MCF 10A (cell line): Measurements from ENCODE around the gene MCAM. TPM values are rescaled to one million over a fixed set of nuclear protein-coding genes. Genes with fewer than 3 reads are reported as not detected.

ENCODE experiments used
- BruUV-seq: library from RNA; stranded (reverse); fragments of 400-500 nt; replicated peaks from 2 replicates; lab custom pipeline; 2021; lab: Mats Ljungman, UMichigan
- CTCF ChIA-PET: fragments of 300-600 bp; sonication (Branson Sonifier 250); formaldehyde crosslinking; extraction: SDS; loops from one replicate; lab custom pipeline; 2021; ENCODE audit warnings: antibody characterized with exemption, inconsistent platforms; lab: Yijun Ruan, JAX
- POLR2A ChIA-PET: fragments of 300-600, 350-650 bp; sonication (Branson Sonifier 250); formaldehyde crosslinking; extraction: SDS; loops from one replicate; lab custom pipeline; 2020; ENCODE audit warnings: antibody characterized with exemption, inconsistent platforms; lab: Yijun Ruan, JAX
- DNase-seq: peaks from one replicate; pipeline ENCODE4 v3.0.0-alpha.2; 2018; ENCODE audit not compliant: unreplicated experiment
- H3K27ac Mint-ChIP-seq: one replicate; pipeline ENCODE4 v1.8.0; 2022; ENCODE audit warnings: mild to moderate bottlenecking, low read depth, mixed read lengths; ENCODE audit not compliant: unreplicated experiment
- H3K27me3 Mint-ChIP-seq: one replicate; pipeline ENCODE4 v1.8.0; 2022; ENCODE audit warnings: mixed read lengths; ENCODE audit not compliant: insufficient read depth, unreplicated experiment
- H3K36me3 Mint-ChIP-seq: one replicate; pipeline ENCODE4 v1.8.0; 2022; ENCODE audit warnings: mild to moderate bottlenecking, moderate library complexity, mixed read lengths; ENCODE audit not compliant: insufficient read depth, unreplicated experiment
- H3K4me1 Mint-ChIP-seq: one replicate; pipeline ENCODE4 v1.8.0; 2022; ENCODE audit warnings: mixed read lengths; ENCODE audit not compliant: insufficient read depth, unreplicated experiment
- H3K4me3 Mint-ChIP-seq: one replicate; pipeline ENCODE4 v1.8.0; 2022; ENCODE audit warnings: mild to moderate bottlenecking, moderate library complexity, mixed read lengths; ENCODE audit not compliant: unreplicated experiment
- H3K9me3 Mint-ChIP-seq: one replicate; pipeline ENCODE4 v1.8.0; 2022; ENCODE audit warnings: mixed read lengths; ENCODE audit not compliant: unreplicated experiment
- intact Hi-C: fragments of 100-400 bp; cut with micrococcal nuclease; formaldehyde crosslinking; loops from 2 replicates; pipeline ENCODE4 v1.14.1; 2022
- microRNA-seq: library from miRNA; unstranded; fragments of <30 nt; microRNA quantifications from one replicate; pipeline ENCODE4 v1.2.0, GENCODE V29; 2022
- total RNA-seq: library from RNA; stranded (reverse); gene quantifications from 2 replicates; pipeline ENCODE4 v1.2.3, GENCODE V29; 2022
- TF ChIP-seq, protein P1 (sequence below): fragments of 200-600 bp; IDR thresholded peaks from one replicate; pipeline ENCODE4 v1.8.0; 2022; ENCODE audit warnings: antibody characterized with exemption, mild to moderate bottlenecking; ENCODE audit not compliant: unreplicated experiment

The MCAM gene
- total RNA-seq, 1 experiment from 2014 or later: 3.5 TPM

DNA sequence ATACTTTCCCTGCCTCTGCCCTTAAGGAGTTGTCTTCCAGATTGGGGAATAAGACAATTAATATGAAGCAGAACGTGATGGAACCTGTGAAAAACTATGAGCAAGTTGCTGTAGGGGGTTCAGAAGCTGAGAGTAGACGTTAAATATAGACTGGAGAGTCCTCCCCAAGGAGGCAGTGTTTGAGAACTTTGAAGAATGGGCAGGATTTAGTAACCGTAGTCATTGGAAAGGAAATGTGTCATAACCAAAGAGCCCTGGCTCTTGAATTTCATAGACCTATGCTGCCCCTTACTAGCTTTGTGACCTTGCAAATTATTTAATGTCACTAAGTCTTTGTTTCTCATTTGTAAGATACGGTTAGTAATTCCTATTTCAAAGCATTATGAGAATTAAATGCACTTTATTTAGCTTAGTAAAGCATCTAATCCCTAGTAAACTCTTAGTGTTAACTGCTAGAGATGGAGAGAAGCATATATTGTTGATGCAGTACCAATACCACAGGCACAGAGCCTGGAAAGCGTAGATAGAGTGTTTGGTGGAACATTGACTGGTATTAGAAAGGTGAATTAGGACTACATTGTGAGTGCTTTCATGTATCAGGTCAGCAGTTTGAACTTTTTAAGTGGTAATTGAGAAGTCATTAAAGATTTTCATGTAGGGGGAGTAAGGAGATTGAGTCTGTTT is 54.1 kb downstream of the MCAM start:
- peak; percentile 32 for DNase-seq
- H3K27me3 Mint-ChIP-seq: no peaks in the 10 kb centered on the region
- TF ChIP-seq, protein P1, sequence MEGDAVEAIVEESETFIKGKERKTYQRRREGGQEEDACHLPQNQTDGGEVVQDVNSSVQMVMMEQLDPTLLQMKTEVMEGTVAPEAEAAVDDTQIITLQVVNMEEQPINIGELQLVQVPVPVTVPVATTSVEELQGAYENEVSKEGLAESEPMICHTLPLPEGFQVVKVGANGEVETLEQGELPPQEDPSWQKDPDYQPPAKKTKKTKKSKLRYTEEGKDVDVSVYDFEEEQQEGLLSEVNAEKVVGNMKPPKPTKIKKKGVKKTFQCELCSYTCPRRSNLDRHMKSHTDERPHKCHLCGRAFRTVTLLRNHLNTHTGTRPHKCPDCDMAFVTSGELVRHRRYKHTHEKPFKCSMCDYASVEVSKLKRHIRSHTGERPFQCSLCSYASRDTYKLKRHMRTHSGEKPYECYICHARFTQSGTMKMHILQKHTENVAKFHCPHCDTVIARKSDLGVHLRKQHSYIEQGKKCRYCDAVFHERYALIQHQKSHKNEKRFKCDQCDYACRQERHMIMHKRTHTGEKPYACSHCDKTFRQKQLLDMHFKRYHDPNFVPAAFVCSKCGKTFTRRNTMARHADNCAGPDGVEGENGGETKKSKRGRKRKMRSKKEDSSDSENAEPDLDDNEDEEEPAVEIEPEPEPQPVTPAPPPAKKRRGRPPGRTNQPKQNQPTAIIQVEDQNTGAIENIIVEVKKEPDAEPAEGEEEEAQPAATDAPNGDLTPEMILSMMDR: no peak
- no peaks in the 10 kb centered on the region for H3K9me3 Mint-ChIP-seq
- no TSS peak for BruUV-seq
- peaks cover 4% of the 10 kb centered on the region for H3K36me3 Mint-ChIP-seq
- ChIA-PET POLR2A (interaction anchor here (1.5 kb wide), 1 partner anchor 32 kb away, joined by 3 read pairs; no protein-coding TSS in a partner anchor), CTCF (interaction anchor here (0.8 to 1.5 kb wide), 3 partner anchors 12 to 61 kb away, joined by 4 read pairs; no protein-coding TSS in a partner anchor)
- no peak overlapping the region for H3K27ac Mint-ChIP-seq
- H3K4me1 Mint-ChIP-seq: peaks cover 6% of the 10 kb centered on the region
- intact Hi-C loops: no loop called here
- H3K4me3 Mint-ChIP-seq: no peak overlapping the region

DNA sequence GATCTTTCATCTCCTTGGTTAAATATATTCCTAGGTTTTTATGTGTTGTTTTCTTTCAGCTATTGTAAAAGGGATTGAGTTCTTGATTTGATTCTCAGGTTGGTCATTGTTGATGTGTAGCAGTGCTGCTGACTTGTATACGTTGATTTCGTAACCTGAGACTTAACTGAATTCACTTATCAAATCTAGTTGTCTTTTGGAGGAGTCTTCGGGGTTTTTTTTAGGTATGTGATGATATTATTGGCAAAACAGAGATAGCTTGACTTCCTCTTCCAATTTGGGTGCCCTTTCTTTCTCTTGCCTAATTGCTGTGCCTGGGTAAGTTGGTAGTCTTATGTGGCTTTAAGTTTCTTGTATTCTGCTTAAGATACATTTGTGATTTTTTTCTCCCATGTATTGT is 57.9 kb downstream of the MCAM start:
- CTCF ChIA-PET: interaction anchor here (0.9 to 2.0 kb wide), 2 partner anchors 54 to 204 kb away, joined by 3 to 7 read pairs; no protein-coding TSS in a partner anchor
- POLR2A ChIA-PET: interaction anchor here (1.3 kb wide), 1 partner anchor 9 kb away, joined by 4 read pairs; no protein-coding TSS in a partner anchor
- Mint-ChIP-seq H3K4me1 (no peaks in the 10 kb centered on the region), H3K27ac (no peak overlapping the region), H3K36me3 (peaks cover 22% of the 10 kb centered on the region), H3K4me3 (no peak overlapping the region), H3K27me3 (no peaks in the 10 kb centered on the region), H3K9me3 (no peaks in the 10 kb centered on the region)
- BruUV-seq: no TSS peak
- TF ChIP-seq, protein P1: no peak
- no peak for DNase-seq
- intact Hi-C loops: no loop called here

Small RNA genes lying within 50 kb of the gene (microRNA-seq; reads per million reads assigned to microRNA genes)
- not detected for gene MIR6756

Other genes with a start within 250 kb of the MCAM start
- 16.2 and 21.8 TPM in 2 replicates for gene VPS11, start 249.3 kb downstream of the MCAM start, total RNA-seq
- gene HMBS, start 232.2 kb downstream of the MCAM start, total RNA-seq: 38.4 and 51.3 TPM in 2 replicates
- 55.6 and 58.8 TPM in 2 replicates for gene DPAGT1, start 215.3 kb downstream of the MCAM start, total RNA-seq
- gene C2CD2L, start 209.8 kb downstream of the MCAM start, total RNA-seq: 13.5 and 15.4 TPM in 2 replicates
- gene HINFP, start 195.6 kb downstream of the MCAM start, total RNA-seq: 23.4 and 26.2 TPM in 2 replicates
- not detected in 2 replicates for gene ABCG4, start 168.1 kb downstream of the MCAM start, total RNA-seq
- 16.7 and 18.9 TPM in 2 replicates for gene NLRX1, start 148.4 kb downstream of the MCAM start, total RNA-seq
- gene NHERF4, start 131.7 kb downstream of the MCAM start, total RNA-seq: 0.20 TPM in 1 of 2 replicates, not detected in the other
- gene CBL, start 110.8 kb downstream of the MCAM start, total RNA-seq: 35.5 and 45.7 TPM in 2 replicates
- 19.2 and 20.9 TPM in 2 replicates for gene RNF26, start 17.4 kb upstream of the MCAM start, total RNA-seq
- gene C1QTNF5, start 23.8 kb upstream of the MCAM start, total RNA-seq: not detected in 2 replicates
- gene MFRP, start 29.6 kb upstream of the MCAM start, total RNA-seq: not detected in 2 replicates
- 0.14 and 0.54 TPM in 2 replicates for gene USP2, start 64.6 kb upstream of the MCAM start, total RNA-seq
- not detected in 2 replicates for gene THY1, start 106.0 kb upstream of the MCAM start, total RNA-seq